ENCODE measurements around the gene PTPRG. TPM values are rescaled to one million over a fixed set of nuclear protein-coding genes. Genes with fewer than 3 reads are reported as not detected.

The PTPRG gene
- polyA plus RNA-seq, 1 donor (not counting 4 experiments of a cell fraction or from before 2014, with no cell fraction given), result 12.1 TPM

DNA sequence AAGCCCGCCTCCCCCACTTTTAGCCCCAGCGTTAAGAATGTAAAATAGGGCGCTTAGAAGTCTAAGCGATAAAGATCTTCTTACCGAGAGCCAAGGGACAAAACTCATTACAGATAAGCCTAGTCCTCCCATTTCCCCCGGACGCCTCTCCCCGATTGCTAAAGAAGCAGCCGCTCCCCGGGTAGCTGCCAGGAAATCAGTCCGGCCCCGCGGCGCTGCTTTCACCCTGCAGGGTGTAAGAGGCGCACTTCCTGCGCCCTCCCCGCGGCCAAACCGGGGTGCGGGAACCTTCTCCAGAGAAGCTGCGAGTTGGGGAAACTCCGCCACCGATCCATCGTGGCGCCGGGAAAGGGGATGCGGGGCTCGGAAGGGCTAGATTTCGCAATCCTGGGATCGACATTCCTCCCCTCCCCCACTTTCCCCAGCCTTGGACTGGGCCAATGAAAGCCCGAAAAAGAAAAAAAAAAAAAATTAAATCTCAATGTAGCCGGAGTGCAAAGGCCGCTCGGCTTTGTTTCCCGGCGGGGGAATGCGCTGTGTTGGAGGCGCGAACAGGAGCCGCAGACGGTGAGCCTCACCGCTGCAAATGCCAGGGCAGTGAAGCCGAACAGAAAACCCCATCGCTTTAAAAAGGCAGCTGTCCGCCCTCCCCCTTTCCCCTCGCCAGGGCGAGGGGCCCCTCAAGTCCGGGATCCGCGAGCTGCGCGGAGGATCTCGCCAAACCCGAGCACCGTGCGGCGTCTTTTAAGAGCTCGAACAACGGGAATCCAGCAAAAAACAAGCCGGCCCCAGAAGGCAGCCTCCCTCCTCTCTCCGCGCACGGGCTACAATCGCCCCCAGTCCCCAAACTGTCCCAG, 626 bp upstream of the PTPRG start:
- peak; percentile 5 for FAIRE-seq

DNA sequence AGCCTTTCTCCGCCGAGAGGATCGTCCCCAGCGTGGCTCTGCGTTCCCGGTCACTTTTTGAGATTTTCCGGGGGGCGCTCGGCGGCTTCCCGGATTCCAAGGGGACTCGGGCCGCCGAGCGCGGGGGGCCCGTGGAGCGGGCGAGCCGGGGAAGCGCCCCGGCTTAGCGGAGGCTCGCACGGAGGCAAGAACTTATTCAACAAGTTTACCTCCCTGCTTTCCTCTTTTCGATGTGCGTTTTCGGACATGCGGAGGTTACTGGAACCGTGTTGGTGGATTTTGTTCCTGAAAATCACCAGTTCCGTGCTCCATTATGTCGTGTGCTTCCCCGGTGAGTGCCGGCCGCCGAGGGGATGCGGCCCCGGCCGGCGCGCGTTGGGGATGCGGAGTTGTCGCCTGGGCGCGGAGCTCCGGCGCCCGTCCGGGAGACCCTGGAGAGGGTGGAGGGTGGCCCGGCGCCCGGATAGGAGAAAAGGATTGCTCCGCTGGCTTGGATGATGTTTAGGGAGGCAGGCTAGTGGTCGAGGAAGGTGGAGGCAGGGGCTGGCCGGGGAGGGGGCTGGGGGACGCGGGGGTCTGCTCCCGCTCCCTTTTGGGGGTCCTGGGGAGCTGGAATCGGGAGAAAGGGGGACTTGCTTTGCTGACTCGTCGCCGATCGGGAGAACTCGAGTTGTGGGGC, 810 bp downstream of the PTPRG start:
- no peaks in the 10 kb centered on the region for H3K9me3 ChIP-seq (ENCODE audit: control insufficient read depth, low read depth, low read length)
- FAIRE-seq (no peak), DNase-seq (ENCODE audit: low read depth, low spot score) (no peak)
- H3K36me3 ChIP-seq (ENCODE audit: control insufficient read depth in 2 of 2, extremely low read depth in 1 of 2, insufficient read depth in 2 of 2, low read length in 2 of 2), result no peaks in the 10 kb centered on the region
- peaks cover 3% of the 10 kb centered on the region for H4K20me1 ChIP-seq (ENCODE audit: control insufficient read depth, extremely low read depth, insufficient read depth, low read length)
- no peaks in the 10 kb centered on the region for H3K27me3 ChIP-seq (ENCODE audit: control insufficient read depth, extremely low read depth, insufficient read depth, low read length)
- peak overlapping the region; percentile 88 for H3K9ac ChIP-seq (ENCODE audit: control insufficient read depth, extremely low read depth, insufficient read depth, low read length)
- H3K27ac ChIP-seq (ENCODE audit: control insufficient read depth, insufficient read depth, low read length), result peak overlapping the region; percentile 84
- H2AFZ ChIP-seq (ENCODE audit: control insufficient read depth, low read length), result peak overlapping the region; percentile 27
- H3K9me1 ChIP-seq (ENCODE audit: control insufficient read depth, extremely low read depth, insufficient read depth, low read length), result no peaks in the 10 kb centered on the region
- H3K4me3 ChIP-seq (ENCODE audit: control insufficient read depth in 2 of 3, extremely low read depth in 1 of 3, insufficient read depth in 2 of 3, low read depth in 1 of 3, low read length in 3 of 3), result peak overlapping the region; percentile 70 to 91 (median 79)
- no peak for TF ChIP-seq EZH2 (IDR thresholded peaks at IDR 0.05; ENCODE audit: low read length)
- TF ChIP-seq, protein P1, sequence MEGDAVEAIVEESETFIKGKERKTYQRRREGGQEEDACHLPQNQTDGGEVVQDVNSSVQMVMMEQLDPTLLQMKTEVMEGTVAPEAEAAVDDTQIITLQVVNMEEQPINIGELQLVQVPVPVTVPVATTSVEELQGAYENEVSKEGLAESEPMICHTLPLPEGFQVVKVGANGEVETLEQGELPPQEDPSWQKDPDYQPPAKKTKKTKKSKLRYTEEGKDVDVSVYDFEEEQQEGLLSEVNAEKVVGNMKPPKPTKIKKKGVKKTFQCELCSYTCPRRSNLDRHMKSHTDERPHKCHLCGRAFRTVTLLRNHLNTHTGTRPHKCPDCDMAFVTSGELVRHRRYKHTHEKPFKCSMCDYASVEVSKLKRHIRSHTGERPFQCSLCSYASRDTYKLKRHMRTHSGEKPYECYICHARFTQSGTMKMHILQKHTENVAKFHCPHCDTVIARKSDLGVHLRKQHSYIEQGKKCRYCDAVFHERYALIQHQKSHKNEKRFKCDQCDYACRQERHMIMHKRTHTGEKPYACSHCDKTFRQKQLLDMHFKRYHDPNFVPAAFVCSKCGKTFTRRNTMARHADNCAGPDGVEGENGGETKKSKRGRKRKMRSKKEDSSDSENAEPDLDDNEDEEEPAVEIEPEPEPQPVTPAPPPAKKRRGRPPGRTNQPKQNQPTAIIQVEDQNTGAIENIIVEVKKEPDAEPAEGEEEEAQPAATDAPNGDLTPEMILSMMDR (optimal IDR thresholded peaks at IDR 0.05 in 1 of 3, IDR thresholded peaks at IDR 0.05 in 1 of 3, conservative IDR thresholded peaks at IDR 0.05 in 1 of 3; ENCODE audit: extremely low read depth in 1 of 3, insufficient read depth in 2 of 3, low read length in 3 of 3), result no peak
- peak overlapping the region; percentile 73 for H3K4me2 ChIP-seq (ENCODE audit: control insufficient read depth, extremely low read depth, insufficient read depth, low read depth, low read length)
- peaks cover 46% of the 10 kb centered on the region for H3K79me2 ChIP-seq (ENCODE audit: control insufficient read depth, insufficient read depth, low read length)
- peaks cover 11% of the 10 kb centered on the region for H3K4me1 ChIP-seq (ENCODE audit: control insufficient read depth, extremely low read depth, insufficient read depth, low read length)
- dilution Hi-C loops (cut with MboI; ENCODE audit: extremely low pct_ligation_motif_present, low sequenced_read_pairs), result no loop called here

More for the DNA sequence above, 626 bp upstream of the PTPRG start:
- H3K4me3 ChIP-seq (ENCODE audit: control insufficient read depth in 2 of 3, extremely low read depth in 1 of 3, insufficient read depth in 2 of 3, low read depth in 1 of 3, low read length in 3 of 3), result peak overlapping the region; percentile 70 to 91 (median 79)
- TF ChIP-seq, protein P1 (optimal IDR thresholded peaks at IDR 0.05 in 1 of 3, IDR thresholded peaks at IDR 0.05 in 1 of 3, conservative IDR thresholded peaks at IDR 0.05 in 1 of 3; ENCODE audit: extremely low read depth in 1 of 3, insufficient read depth in 2 of 3, low read length in 3 of 3), result peak in 1 of 3 experiments; percentile 18
- no peak for TF ChIP-seq EZH2 (IDR thresholded peaks at IDR 0.05; ENCODE audit: low read length)
- no peak for DNase-seq (ENCODE audit: low read depth, low spot score)
- no peaks in the 10 kb centered on the region for H3K9me1 ChIP-seq (ENCODE audit: control insufficient read depth, extremely low read depth, insufficient read depth, low read length)
- dilution Hi-C loops (cut with MboI; ENCODE audit: extremely low pct_ligation_motif_present, low sequenced_read_pairs), result no loop called here
- H3K27me3 ChIP-seq (ENCODE audit: control insufficient read depth, extremely low read depth, insufficient read depth, low read length), result no peaks in the 10 kb centered on the region
- peaks cover 3% of the 10 kb centered on the region for H4K20me1 ChIP-seq (ENCODE audit: control insufficient read depth, extremely low read depth, insufficient read depth, low read length)
- no peaks in the 10 kb centered on the region for H3K9me3 ChIP-seq (ENCODE audit: control insufficient read depth, low read depth, low read length)
- H3K4me2 ChIP-seq (ENCODE audit: control insufficient read depth, extremely low read depth, insufficient read depth, low read depth, low read length), result peak overlapping the region; percentile 73
- H3K27ac ChIP-seq (ENCODE audit: control insufficient read depth, insufficient read depth, low read length), result peak overlapping the region; percentile 84
- H3K9ac ChIP-seq (ENCODE audit: control insufficient read depth, extremely low read depth, insufficient read depth, low read length), result peak overlapping the region; percentile 88
- no peaks in the 10 kb centered on the region for H3K36me3 ChIP-seq (ENCODE audit: control insufficient read depth in 2 of 2, extremely low read depth in 1 of 2, insufficient read depth in 2 of 2, low read length in 2 of 2)
- H2AFZ ChIP-seq (ENCODE audit: control insufficient read depth, low read length), result peak overlapping the region; percentile 92
- H3K4me1 ChIP-seq (ENCODE audit: control insufficient read depth, extremely low read depth, insufficient read depth, low read length), result peaks cover 11% of the 10 kb centered on the region
- peaks cover 33% of the 10 kb centered on the region for H3K79me2 ChIP-seq (ENCODE audit: control insufficient read depth, insufficient read depth, low read length)

All from keratinocyte (primary cell).